Activated naive CD8-positive, alpha-beta T cell treated with anti-CD3 and anti-CD28 coated beads, Interleukin-2, amount 10 ng/mL, durations not matched to agents 7 days and 5 days (primary cell): ENCODE measurements around the gene AFF3. TPM values are rescaled to one million over a fixed set of nuclear protein-coding genes. Genes with fewer than 3 reads are reported as not detected.
A peak's percentile ranks its signal among the peaks of the same experiment; 100 is the strongest.

ENCODE experiments used
- ATAC-seq: fragments of 150-1000 bp; cut with Tn5 transposase; one replicate; pipeline ENCODE4 v1.10.0; 2021; ENCODE audit warnings: low read depth, moderate library complexity
- POLR2A ChIA-PET: fragments of 350-600 bp; sonication (Branson Sonifier 250); formaldehyde crosslinking; loops from one replicate; lab custom pipeline; 2021; ENCODE audit warnings: antibody characterized with exemption; lab: Charles Lee
- DNase-seq: peaks from one replicate; pipeline ENCODE4 v3.0.0; 2021
- H3K27ac Mint-ChIP-seq: one replicate; pipeline ENCODE4 v1.8.0; 2022; ENCODE audit warnings: mild to moderate bottlenecking, mixed read lengths
- H3K27me3 Mint-ChIP-seq: one replicate; pipeline ENCODE4 v1.8.0; 2022; ENCODE audit warnings: mild to moderate bottlenecking, moderate library complexity, mixed read lengths
- H3K36me3 Mint-ChIP-seq: one replicate; pipeline ENCODE4 v1.8.0; 2021; ENCODE audit warnings: mild to moderate bottlenecking, mixed read lengths
- H3K4me1 Mint-ChIP-seq: one replicate; pipeline ENCODE4 v1.8.0; 2021; ENCODE audit warnings: mixed read lengths
- H3K4me3 Mint-ChIP-seq: one replicate; pipeline ENCODE4 v1.8.0; 2022; ENCODE audit warnings: mild to moderate bottlenecking, moderate library complexity, mixed read lengths
- H3K9me3 Mint-ChIP-seq: one replicate; pipeline ENCODE4 v1.8.0; 2021; ENCODE audit warnings: mixed read lengths
- total RNA-seq, 2 experiments: library from RNA; stranded (reverse); gene quantifications; one replicate each; pipeline ENCODE4 v1.2.3, GENCODE V29; 2021

Gene AFF3, protein sequence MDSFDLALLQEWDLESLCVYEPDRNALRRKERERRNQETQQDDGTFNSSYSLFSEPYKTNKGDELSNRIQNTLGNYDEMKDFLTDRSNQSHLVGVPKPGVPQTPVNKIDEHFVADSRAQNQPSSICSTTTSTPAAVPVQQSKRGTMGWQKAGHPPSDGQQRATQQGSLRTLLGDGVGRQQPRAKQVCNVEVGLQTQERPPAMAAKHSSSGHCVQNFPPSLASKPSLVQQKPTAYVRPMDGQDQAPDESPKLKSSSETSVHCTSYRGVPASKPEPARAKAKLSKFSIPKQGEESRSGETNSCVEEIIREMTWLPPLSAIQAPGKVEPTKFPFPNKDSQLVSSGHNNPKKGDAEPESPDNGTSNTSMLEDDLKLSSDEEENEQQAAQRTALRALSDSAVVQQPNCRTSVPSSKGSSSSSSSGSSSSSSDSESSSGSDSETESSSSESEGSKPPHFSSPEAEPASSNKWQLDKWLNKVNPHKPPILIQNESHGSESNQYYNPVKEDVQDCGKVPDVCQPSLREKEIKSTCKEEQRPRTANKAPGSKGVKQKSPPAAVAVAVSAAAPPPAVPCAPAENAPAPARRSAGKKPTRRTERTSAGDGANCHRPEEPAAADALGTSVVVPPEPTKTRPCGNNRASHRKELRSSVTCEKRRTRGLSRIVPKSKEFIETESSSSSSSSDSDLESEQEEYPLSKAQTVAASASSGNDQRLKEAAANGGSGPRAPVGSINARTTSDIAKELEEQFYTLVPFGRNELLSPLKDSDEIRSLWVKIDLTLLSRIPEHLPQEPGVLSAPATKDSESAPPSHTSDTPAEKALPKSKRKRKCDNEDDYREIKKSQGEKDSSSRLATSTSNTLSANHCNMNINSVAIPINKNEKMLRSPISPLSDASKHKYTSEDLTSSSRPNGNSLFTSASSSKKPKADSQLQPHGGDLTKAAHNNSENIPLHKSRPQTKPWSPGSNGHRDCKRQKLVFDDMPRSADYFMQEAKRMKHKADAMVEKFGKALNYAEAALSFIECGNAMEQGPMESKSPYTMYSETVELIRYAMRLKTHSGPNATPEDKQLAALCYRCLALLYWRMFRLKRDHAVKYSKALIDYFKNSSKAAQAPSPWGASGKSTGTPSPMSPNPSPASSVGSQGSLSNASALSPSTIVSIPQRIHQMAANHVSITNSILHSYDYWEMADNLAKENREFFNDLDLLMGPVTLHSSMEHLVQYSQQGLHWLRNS (N-terminal part only)
- total RNA-seq = 1 to 10 TPM; 1.8 to 2.2 TPM

DNA sequence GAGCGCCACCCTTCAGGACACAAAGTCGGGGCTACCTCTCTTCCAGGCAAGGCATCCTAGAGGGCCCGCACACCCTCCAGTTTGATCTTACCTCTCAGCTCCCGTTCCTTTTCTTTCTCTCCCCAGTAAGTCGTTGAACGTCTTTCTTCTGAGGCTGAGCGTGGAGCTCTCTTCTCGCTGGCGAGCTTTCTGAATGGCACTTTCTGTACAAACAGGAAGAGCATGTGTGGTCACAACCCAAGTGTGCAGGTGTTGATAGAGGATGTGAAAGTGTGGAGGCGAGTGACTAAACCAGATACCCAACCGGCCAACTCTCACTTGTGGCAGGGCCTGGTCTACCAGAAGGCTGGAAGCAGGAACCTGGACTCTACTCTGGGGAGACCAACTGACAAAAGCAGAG, at the start of gene AFF3:
Gene AFF3, minus strand, starts transcription at position 198 of the 400 bp plus-strand sequence. CDS start 38,136 bp downstream, outside the sequence.
- peak within 1 kb of the TSS; percentile 76 for H3K27ac Mint-ChIP-seq
- POLR2A ChIA-PET = no interaction called here

GRCh38 chr2:100189387-100189786, 47.0 kb upstream of the AFF3 start:
- Mint-ChIP-seq H3K36me3 (no peaks in the 10 kb centered on the region), H3K27ac (no peak overlapping the region), H3K9me3 (no peaks in the 10 kb centered on the region), H3K4me3 (no peak overlapping the region), H3K4me1 (no peaks in the 10 kb centered on the region), H3K27me3 (peaks cover 4% of the 10 kb centered on the region)
- POLR2A ChIA-PET = no interaction called here
- DNase-seq (no peak), ATAC-seq (no peak)

More for the DNA sequence above, at the start of gene AFF3:
- ATAC-seq (peak; percentile 88), DNase-seq (peak; percentile 59)
- H3K9me3 Mint-ChIP-seq = peaks cover 8% of the 10 kb centered on the region
- peaks cover 16% of the 10 kb centered on the region for H3K27me3 Mint-ChIP-seq
- peaks cover 50% of the 10 kb centered on the region for H3K4me1 Mint-ChIP-seq
- peak within 1 kb of the TSS; percentile 66 for H3K4me3 Mint-ChIP-seq
- peaks cover 8% of the 10 kb centered on the region for H3K36me3 Mint-ChIP-seq

GRCh38 chr2:100188326-100188725, 45.9 kb upstream of the AFF3 start:
- POLR2A ChIA-PET = no interaction called here
- Mint-ChIP-seq H3K9me3 (no peaks in the 10 kb centered on the region), H3K4me1 (no peaks in the 10 kb centered on the region), H3K4me3 (no peak overlapping the region), H3K27me3 (peaks cover 4% of the 10 kb centered on the region), H3K27ac (no peak overlapping the region), H3K36me3 (no peaks in the 10 kb centered on the region)
- ATAC-seq (no peak), DNase-seq (no peak)

DNA sequence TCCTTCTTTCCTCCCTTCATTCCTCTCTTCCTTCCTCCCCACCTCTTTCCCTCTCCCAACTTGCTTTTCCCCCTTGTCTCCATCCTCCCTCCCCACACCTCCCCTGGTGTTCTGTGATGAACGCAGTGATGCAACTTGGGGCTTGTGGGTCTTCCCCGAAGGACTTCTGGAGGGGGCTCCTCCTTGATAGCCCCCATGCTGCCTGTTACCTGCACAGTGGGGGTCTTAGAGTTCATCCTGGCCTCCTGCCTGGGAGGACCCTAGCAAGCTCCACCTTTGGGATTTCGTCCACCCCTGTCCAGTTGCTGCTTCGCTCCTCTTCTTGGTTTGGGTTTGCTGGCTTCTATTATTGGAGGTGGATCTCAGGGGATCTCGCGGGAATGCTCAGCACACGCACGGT, 43.7 kb upstream of the AFF3 start:
- ATAC-seq = no peak
- no peak for DNase-seq
- Mint-ChIP-seq H3K9me3 (no peaks in the 10 kb centered on the region), H3K4me3 (no peak overlapping the region), H3K27me3 (peaks cover 2% of the 10 kb centered on the region), H3K4me1 (no peaks in the 10 kb centered on the region), H3K36me3 (no peaks in the 10 kb centered on the region), H3K27ac (no peak overlapping the region)
- POLR2A ChIA-PET = no interaction called here

- Mint-ChIP-seq H3K36me3 (no peaks in the 10 kb centered on the region), H3K27me3 (peaks cover 2% of the 10 kb centered on the region), H3K9me3 (no peaks in the 10 kb centered on the region), H3K27ac (no peak overlapping the region), H3K4me3 (no peak overlapping the region), H3K4me1 (no peaks in the 10 kb centered on the region)
- ATAC-seq (no peak), DNase-seq (no peak)
- POLR2A ChIA-PET = no interaction called here
These were observed 43.1 kb upstream of the AFF3 start for GRCh38 chr2:100185516-100185915.

GRCh38 chr2:100185105-100185504, 42.7 kb upstream of the AFF3 start:
- Mint-ChIP-seq H3K27ac (no peak overlapping the region), H3K4me3 (no peak overlapping the region), H3K4me1 (no peaks in the 10 kb centered on the region), H3K9me3 (no peaks in the 10 kb centered on the region), H3K36me3 (no peaks in the 10 kb centered on the region), H3K27me3 (peaks cover 2% of the 10 kb centered on the region)
- POLR2A ChIA-PET = no interaction called here
- DNase-seq (no peak), ATAC-seq (no peak)

- no peak overlapping the region for H3K27ac Mint-ChIP-seq
- H3K4me1 Mint-ChIP-seq = no peaks in the 10 kb centered on the region
- H3K4me3 Mint-ChIP-seq = no peak overlapping the region
- ATAC-seq = no peak
- POLR2A ChIA-PET = no interaction called here
- H3K36me3 Mint-ChIP-seq = no peaks in the 10 kb centered on the region
- H3K9me3 Mint-ChIP-seq = no peaks in the 10 kb centered on the region
- no peak for DNase-seq
- H3K27me3 Mint-ChIP-seq = peaks cover 2% of the 10 kb centered on the region
These were observed 41.8 kb upstream of the AFF3 start for GRCh38 chr2:100184055-100184737.

GRCh38 chr2:100182494-100183361, 40.3 kb upstream of the AFF3 start:
- Mint-ChIP-seq H3K4me1 (peaks cover 2% of the 10 kb centered on the region), H3K27me3 (peaks cover 2% of the 10 kb centered on the region), H3K36me3 (no peaks in the 10 kb centered on the region), H3K4me3 (no peak overlapping the region), H3K9me3 (no peaks in the 10 kb centered on the region), H3K27ac (no peak overlapping the region)
- ATAC-seq = no peak
- POLR2A ChIA-PET = no interaction called here
- DNase-seq = no peak

DNA sequence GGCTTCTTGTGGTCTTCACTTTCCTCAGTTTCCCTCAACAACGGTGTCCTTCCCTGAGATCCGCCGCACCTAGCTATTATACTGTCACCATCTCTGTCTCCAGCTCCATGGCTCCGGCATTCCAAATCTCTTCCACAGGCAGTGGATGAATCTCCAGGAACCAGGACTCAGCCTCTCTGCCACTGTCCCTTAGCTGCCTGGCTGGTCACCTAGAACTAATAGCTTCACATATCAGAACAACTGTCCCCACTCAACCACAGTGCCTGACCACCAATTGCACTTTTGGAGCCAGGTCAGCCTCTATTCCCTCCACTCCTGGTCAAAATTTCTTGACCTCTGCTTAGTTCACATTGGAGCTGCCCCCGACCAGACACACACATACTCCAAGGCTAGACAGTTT, 38.1 kb upstream of the AFF3 start:
- DNase-seq = no peak
- POLR2A ChIA-PET = no interaction called here
- Mint-ChIP-seq H3K9me3 (no peaks in the 10 kb centered on the region), H3K27me3 (no peaks in the 10 kb centered on the region), H3K27ac (no peak overlapping the region), H3K4me3 (no peak overlapping the region), H3K4me1 (peaks cover 2% of the 10 kb centered on the region), H3K36me3 (no peaks in the 10 kb centered on the region)
- ATAC-seq = no peak

GRCh38 chr2:100179806-100180205, 37.4 kb upstream of the AFF3 start:
- H3K36me3 Mint-ChIP-seq = no peaks in the 10 kb centered on the region
- ATAC-seq (no peak), DNase-seq (no peak)
- no peak overlapping the region for H3K27ac Mint-ChIP-seq
- no peaks in the 10 kb centered on the region for H3K9me3 Mint-ChIP-seq
- no peaks in the 10 kb centered on the region for H3K27me3 Mint-ChIP-seq
- H3K4me1 Mint-ChIP-seq = peaks cover 2% of the 10 kb centered on the region
- H3K4me3 Mint-ChIP-seq = no peak overlapping the region
- POLR2A ChIA-PET = no interaction called here

- no peaks in the 10 kb centered on the region for H3K27me3 Mint-ChIP-seq
- POLR2A ChIA-PET = no interaction called here
- no peaks in the 10 kb centered on the region for H3K36me3 Mint-ChIP-seq
- no peak overlapping the region for H3K27ac Mint-ChIP-seq
- H3K4me1 Mint-ChIP-seq = peaks cover 2% of the 10 kb centered on the region
- H3K4me3 Mint-ChIP-seq = no peak overlapping the region
- no peak for DNase-seq
- H3K9me3 Mint-ChIP-seq = no peaks in the 10 kb centered on the region
- ATAC-seq = no peak
These were observed 36.5 kb upstream of the AFF3 start for GRCh38 chr2:100178864-100179263.

DNA sequence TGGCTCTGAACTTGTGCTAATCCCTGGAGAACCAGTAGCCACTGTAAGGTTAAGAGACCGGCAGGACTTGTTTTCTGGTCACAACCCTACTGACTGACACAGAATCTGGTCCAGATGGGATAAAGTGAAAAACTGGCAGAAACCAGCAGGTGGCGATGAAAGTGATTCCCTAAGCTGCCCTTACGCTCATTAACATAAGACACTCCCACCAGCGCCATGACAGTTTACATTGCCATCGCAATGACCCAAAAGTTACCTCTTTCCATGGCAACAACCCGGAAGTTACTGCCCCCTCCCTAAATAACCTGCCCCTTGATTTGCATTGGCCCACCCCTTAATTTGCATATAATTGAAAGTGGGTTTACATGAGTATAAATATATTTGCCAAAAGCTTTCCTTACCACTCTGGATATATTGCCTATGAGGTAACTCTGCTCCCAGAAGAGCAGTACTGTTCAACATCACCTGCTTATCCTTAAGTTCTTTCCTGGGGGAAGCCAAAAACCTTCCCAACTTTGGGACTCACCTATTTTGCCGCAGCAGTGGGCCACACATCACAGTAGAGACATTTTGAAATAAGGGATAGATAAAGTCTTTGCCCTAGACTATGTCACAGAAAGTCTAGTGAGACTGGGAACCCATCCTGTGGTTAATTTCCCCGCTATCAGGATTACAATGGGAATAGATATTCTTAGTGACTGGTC, 35.8 kb upstream of the AFF3 start:
- ATAC-seq (no peak), DNase-seq (no peak)
- no peaks in the 10 kb centered on the region for H3K27me3 Mint-ChIP-seq
- POLR2A ChIA-PET = no interaction called here
- no peak overlapping the region for H3K4me3 Mint-ChIP-seq
- H3K36me3 Mint-ChIP-seq = no peaks in the 10 kb centered on the region
- H3K9me3 Mint-ChIP-seq = no peaks in the 10 kb centered on the region
- H3K27ac Mint-ChIP-seq = no peak overlapping the region
- peaks cover 2% of the 10 kb centered on the region for H3K4me1 Mint-ChIP-seq
